Hepatocyte (in vitro differentiated cells): ENCODE data around the gene SYNJ2. TPM values are rescaled to one million over a fixed set of nuclear protein-coding genes. Genes with fewer than 3 reads are reported as not detected.

Experiments used
- DNase-seq: peaks from one replicate; pipeline ENCODE4 v3.0.0-alpha.2; 2016; ENCODE audit warnings: low spot score
- H2AFZ ChIP-seq: fragments of 200-600 bp; sonication (generic); 2 replicates; pipeline ENCODE4 v1.6.0; 2016; ENCODE audit warnings: antibody characterized with exemption, mild to moderate bottlenecking
- H3K27ac ChIP-seq: fragments of 200-600 bp; sonication (generic); 2 replicates; pipeline ENCODE4 v1.5.1; 2016; ENCODE audit warnings: mild to moderate bottlenecking
- H3K27me3 ChIP-seq: fragments of 200-600 bp; sonication (generic); 2 replicates; pipeline ENCODE4 v1.6.1; 2016
- H3K36me3 ChIP-seq: fragments of 200-600 bp; sonication (generic); replicated peaks from 2 replicates; pipeline ENCODE4 v1.5.1; 2016; ENCODE audit warnings: low read depth; ENCODE audit not compliant: insufficient read depth
- H3K4me1 ChIP-seq: fragments of 200-600 bp; sonication (generic); 2 replicates; pipeline ENCODE4 v1.5.1; 2016; ENCODE audit warnings: mild to moderate bottlenecking, moderate library complexity; ENCODE audit not compliant: insufficient read depth
- H3K4me2 ChIP-seq: fragments of 200-600 bp; sonication (generic); 2 replicates; pipeline ENCODE4 v1.6.0; 2016
- H3K4me3 ChIP-seq: fragments of 200-600 bp; sonication (generic); 2 replicates; pipeline ENCODE4 v1.5.1; 2016; ENCODE audit warnings: mild to moderate bottlenecking
- H3K79me2 ChIP-seq: fragments of 200-600 bp; sonication (generic); 2 replicates; pipeline ENCODE4 v1.6.0; 2017; ENCODE audit warnings: mild to moderate bottlenecking
- H3K9me2 ChIP-seq: fragments of 200-600 bp; sonication (generic); replicated peaks from 2 replicates; pipeline ENCODE4 v1.6.0; 2017; ENCODE audit warnings: mild to moderate bottlenecking; ENCODE audit not compliant: insufficient read depth
- H3K9me3 ChIP-seq: fragments of 200-600 bp; sonication (generic); 2 replicates; pipeline ENCODE4 v1.5.1; 2016; ENCODE audit warnings: low read depth, mild to moderate bottlenecking
- H4K20me1 ChIP-seq: fragments of 200-600 bp; sonication (generic); 2 replicates; pipeline ENCODE4 v1.6.0; 2016; ENCODE audit warnings: mild to moderate bottlenecking; ENCODE audit not compliant: insufficient read depth, poor library complexity, severe bottlenecking
- CTCF ChIP-seq: fragments of 200-600 bp; sonication (generic); IDR thresholded peaks from 2 replicates; pipeline ENCODE4 v1.5.1; 2016; ENCODE audit warnings: antibody characterized with exemption, mild to moderate bottlenecking; ENCODE audit not compliant: poor library complexity
- EZH2 ChIP-seq: fragments of 200-600 bp; sonication (generic); IDR thresholded peaks from 2 replicates; pipeline ENCODE4 v1.6.1; 2016; ENCODE audit warnings: antibody characterized with exemption, mild to moderate bottlenecking, borderline replicate concordance
- EZH2phosphoT487 ChIP-seq: fragments of 200-600 bp; sonication (generic); IDR thresholded peaks from one replicate; pipeline ENCODE4 v1.6.1; 2018; ENCODE audit warnings: antibody characterized with exemption, mild to moderate bottlenecking, low read depth, moderate library complexity; ENCODE audit not compliant: unreplicated experiment, severe bottlenecking
- WGBS: methylation state at CpG from one replicate; pipeline ENCODE4 v1.1.6; 2016; ENCODE audit warnings: low lambda C conversion rate; ENCODE audit errors: missing lambda C conversion rate; 5-methylcytosine and 5-hydroxymethylcytosine counted together
- polyA plus RNA-seq: library from polyadenylated mRNA; unstranded; fragments of >200 nt; fragmentation: Nextera tagmentation; extraction: Ambion mirVana; gene quantifications from 2 replicates; pipeline ENCODE4 v1.2.1, GENCODE V29; 2016
- total RNA-seq: library from RNA; depleted of rRNA; stranded (reverse); fragments of >200 nt; gene quantifications from 2 replicates; pipeline ENCODE4 v1.2.3, GENCODE V29; 2014

Gene SYNJ2
- total and polyA plus RNA-seq, 2 experiments from 2014 or later: 15.4 to 21.4 TPM

DNA sequence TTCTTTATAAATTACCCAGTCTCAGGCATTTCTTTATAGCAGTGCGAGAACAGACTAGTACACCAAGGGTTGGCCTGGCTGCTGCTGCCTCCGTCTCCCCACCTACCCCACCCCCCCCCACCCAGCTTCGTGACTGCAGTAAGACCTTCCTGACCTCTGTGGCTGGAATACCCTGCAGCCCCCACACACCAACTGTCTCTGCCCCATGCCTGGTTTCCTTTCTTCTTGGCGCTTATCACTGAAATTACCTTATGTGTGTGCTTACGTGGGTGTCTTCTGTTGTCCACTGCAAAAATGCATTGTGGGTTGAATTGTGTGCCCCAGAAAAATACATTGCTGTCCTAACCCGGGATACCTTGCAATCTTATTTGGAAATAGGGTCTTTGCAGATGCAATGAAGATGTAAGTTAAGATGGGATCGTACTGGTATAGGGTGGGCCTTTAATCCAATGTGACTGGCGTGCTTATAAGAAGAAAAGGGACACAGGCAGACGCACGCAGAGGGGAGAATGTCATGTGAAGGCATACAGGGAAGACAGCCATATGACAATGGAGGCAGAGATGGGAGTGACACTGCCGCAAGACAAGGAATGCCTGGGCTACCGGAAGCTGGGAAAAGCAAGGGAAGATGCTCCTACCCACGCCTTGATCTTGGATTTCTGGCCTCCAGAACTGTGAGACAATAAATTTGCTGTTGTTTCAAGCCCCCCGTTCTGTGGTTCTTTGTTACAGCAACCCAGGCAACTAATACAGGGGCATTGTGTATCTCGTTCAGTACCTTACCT is 15.4 kb downstream of the SYNJ2 start:
- Histone ChIP-seq H2AFZ (no peak overlapping the region), H4K20me1 (peaks cover 3% of the 10 kb centered on the region), H3K9me3 (no peaks in the 10 kb centered on the region), H3K4me2 (no peak overlapping the region), H3K27me3 (no peaks in the 10 kb centered on the region), H3K36me3 (no peaks in the 10 kb centered on the region), H3K9me2 (no peaks in the 10 kb centered on the region), H3K79me2 (peaks cover 81% of the 10 kb centered on the region), H3K4me1 (peaks cover 12% of the 10 kb centered on the region), H3K27ac (no peak overlapping the region), H3K4me3 (no peak overlapping the region)
- TF ChIP-seq EZH2phosphoT487 (no peak), CTCF (no peak), EZH2 (no peak)
- WGBS: 93% methylated on average over 13 of the region's 15 CpGs
- DNase-seq: no peak

DNA sequence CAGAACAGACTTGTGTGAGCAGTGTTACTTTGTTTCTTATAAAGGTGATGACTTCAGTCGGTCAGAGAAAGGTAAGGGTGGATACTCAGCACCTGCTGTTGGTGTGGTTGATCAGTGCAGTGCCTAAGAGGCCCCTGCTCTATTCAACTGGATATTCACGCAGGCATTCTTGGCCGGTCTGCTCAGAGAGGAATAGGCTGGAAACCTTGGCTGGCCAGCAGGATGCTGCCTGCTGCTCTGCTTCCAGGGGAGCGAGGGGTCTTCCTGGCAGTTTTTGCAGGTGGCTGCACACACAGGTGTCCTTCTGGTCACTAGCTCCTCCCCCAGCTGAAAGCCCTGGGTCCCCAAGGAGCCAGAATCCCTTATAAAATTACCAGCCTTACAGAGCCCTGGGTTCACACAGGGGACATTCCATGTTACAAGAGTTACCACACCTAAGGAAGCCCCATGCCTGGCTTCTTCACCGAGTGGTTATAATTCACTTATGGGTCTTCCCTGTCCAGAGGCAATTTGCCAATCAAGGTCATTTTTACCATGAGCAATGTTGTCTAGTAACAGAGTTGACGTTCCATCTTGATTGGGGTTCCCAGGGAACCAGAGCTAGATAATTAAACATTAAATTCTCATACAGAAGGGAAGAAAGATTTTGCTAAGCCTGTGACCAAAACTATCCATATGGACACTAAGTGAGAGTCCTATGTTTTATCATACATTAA is 16.4 kb downstream of the SYNJ2 start:
- Histone ChIP-seq H3K4me1 (peaks cover 22% of the 10 kb centered on the region), H3K36me3 (no peaks in the 10 kb centered on the region), H3K9me2 (no peaks in the 10 kb centered on the region), H3K4me3 (no peak overlapping the region), H2AFZ (no peak overlapping the region), H3K9me3 (no peaks in the 10 kb centered on the region), H3K27me3 (no peaks in the 10 kb centered on the region), H3K79me2 (peaks cover 79% of the 10 kb centered on the region), H3K4me2 (no peak overlapping the region), H4K20me1 (no peaks in the 10 kb centered on the region), H3K27ac (no peak overlapping the region)
- WGBS: 88% methylated on average over 6 of the region's 6 CpGs
- DNase-seq: no peak
- TF ChIP-seq EZH2phosphoT487 (no peak), CTCF (no peak), EZH2 (no peak)

GRCh38 chr6:157998707-157999167 is 17.1 kb downstream of the SYNJ2 start:
- Histone ChIP-seq H3K4me1 (peaks cover 24% of the 10 kb centered on the region), H3K27ac (no peak overlapping the region)

More at GRCh38 chr6:157998707-157999167, 17.1 kb downstream of the SYNJ2 start:
- Histone ChIP-seq H3K9me2 (no peaks in the 10 kb centered on the region), H3K4me3 (no peak overlapping the region), H3K79me2 (peaks cover 75% of the 10 kb centered on the region), H3K9me3 (no peaks in the 10 kb centered on the region), H3K27me3 (no peaks in the 10 kb centered on the region), H2AFZ (no peak overlapping the region), H4K20me1 (no peaks in the 10 kb centered on the region), H3K4me2 (no peak overlapping the region), H3K36me3 (no peaks in the 10 kb centered on the region)
- DNase-seq: no peak
- no peak for TF ChIP-seq CTCF
- no peak for TF ChIP-seq EZH2
- no peak for TF ChIP-seq EZH2phosphoT487
- WGBS: 91% methylated on average over 7 of the region's 7 CpGs
